ENCODE data around the gene SLC30A2. TPM values are rescaled to one million over a fixed set of nuclear protein-coding genes. Genes with fewer than 3 reads are reported as not detected.
A peak's percentile ranks its signal among the peaks of the same experiment; 100 is the strongest.

Gene SLC30A2
- total and polyA plus RNA-seq, 9 of the 15 experiments (the other 6 are each of a cell fraction or from before 2014, with no cell fraction given), result 0.01 to 0.18 (median 0.06) TPM; not detected in 3

- TF ChIP-seq ZNF324 (CRISPR knock-in tag; IDR thresholded peaks at IDR 0.05) (no peak), ZNF395 (CRISPR knock-in tag; IDR thresholded peaks at IDR 0.05) (no peak), SOX6 (IDR thresholded peaks at IDR 0.05) (peak; percentile 22; the same call in 1 of the 2 replicates), MECOM (CRISPR knock-in tag; IDR thresholded peaks at IDR 0.05) (peak; percentile 40; the same call in 1 of the 2 replicates), CXXC5 (CRISPR knock-in tag; IDR thresholded peaks at IDR 0.05) (peak; percentile 42; the same call in 1 of the 2 replicates), NFRKB (IDR thresholded peaks at IDR 0.05; ENCODE audit: low read depth) (peak; percentile 77; the same call in 1 of the 2 replicates), HNRNPK (IDR thresholded peaks at IDR 0.05; ENCODE audit: low read depth, low read length, poor library complexity, severe bottlenecking) (no peak)
These were observed 40.3 kb downstream of the SLC30A2 start (continued) for GRCh38 chr1:26005434-26006105.

DNA sequence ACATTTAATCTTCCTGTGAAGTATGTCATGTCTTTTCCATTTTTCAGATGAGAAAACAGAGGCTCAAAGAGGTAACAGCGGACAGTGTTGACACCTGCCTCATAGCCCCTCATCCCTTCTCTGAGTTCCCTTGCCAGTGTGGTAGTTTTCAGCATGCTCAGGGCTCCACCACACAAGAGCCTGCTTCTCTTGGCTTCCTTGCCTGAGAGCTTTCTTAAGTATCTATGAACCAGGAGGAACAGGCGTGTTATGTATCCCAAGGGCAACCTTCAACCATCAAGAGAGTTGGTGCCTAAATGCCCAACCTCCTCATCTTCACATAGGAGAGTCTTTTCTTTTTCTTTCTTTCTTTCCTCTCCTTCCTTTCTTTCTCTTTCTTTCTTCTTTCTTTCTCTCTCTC lies 42.2 kb downstream of the SLC30A2 start:
- H3K36me3 ChIP-seq (ENCODE audit: control insufficient read depth, insufficient read depth, low read length), result no peaks in the 10 kb centered on the region
- no peaks in the 10 kb centered on the region for H3K9me3 ChIP-seq (replicated peaks; ENCODE audit: control insufficient read depth, insufficient read depth, low read depth, low read length)
- CTCF ChIA-PET (ENCODE audit: low intra/inter-chr PET ratio), result no interaction called here
- no TSS peak for BruUV-seq (replicated peaks)
- no peak overlapping the region for H3K27ac ChIP-seq (ENCODE audit: extremely low read depth, low read depth, low read length)
- H3K27me3 ChIP-seq (ENCODE audit: control insufficient read depth in 2 of 2, insufficient read depth in 2 of 2, low read length in 2 of 2), result no peaks in the 10 kb centered on the region
- WGBS (ENCODE audit: insufficient coverage, low coverage, missing lambda C conversion rate), result 69% methylated on average over 2 of the region's 2 CpGs
- no peak overlapping the region for H2AFZ ChIP-seq (ENCODE audit: low read depth, low read length)
- no peaks in the 10 kb centered on the region for H3K79me2 ChIP-seq (ENCODE audit: control insufficient read depth, insufficient read depth, low read length)
- in situ Hi-C loops (cut with MboI) (loop anchor here (10.0 kb wide), 1 partner anchor 389 kb away; the partner anchor contains the start of gene MAN1C1), intact Hi-C loops (cut with micrococcal nuclease) (no loop called here)
- DNase-seq (ENCODE audit: extremely low read depth in 1 of 4, low spot score in 3 of 4) (no peak), FAIRE-seq (no peak), ATAC-seq (no peak)
- H3K9ac ChIP-seq (ENCODE audit: insufficient read depth in 1 of 2, low read depth in 2 of 2, low read length in 2 of 2), result no peak overlapping the region
- no peak overlapping the region for H3K4me2 ChIP-seq (ENCODE audit: insufficient read depth, low read length)
- no peaks in the 10 kb centered on the region for H3K9me1 ChIP-seq (ENCODE audit: control insufficient read depth, insufficient read depth, low read length)
- no peaks in the 10 kb centered on the region for H4K20me1 ChIP-seq (replicated peaks; ENCODE audit: control insufficient read depth, insufficient read depth, low read length)
- no peak overlapping the region for H3K4me3 ChIP-seq
- POLR2A ChIA-PET, result interaction anchor here (0.5 to 2.5 kb wide), 6 partner anchors 12 to 181 kb away, joined by 3 to 11 read pairs (median 8); no protein-coding TSS in a partner anchor
- TF ChIP-seq ZNF717 (CRISPR knock-in tag; IDR thresholded peaks at IDR 0.05), result no peak
- TF ChIP-seq BCLAF1 (IDR thresholded peaks at IDR 0.05; ENCODE audit: borderline replicate concordance in 1 of 2, control insufficient read depth in 1 of 2, low read depth in 2 of 2, low read length in 1 of 2), result no peak
- TF ChIP-seq ZNF512 (tag; IDR thresholded peaks at IDR 0.05), result peak; percentile 75
- peaks cover 24 to 30% of the 10 kb centered on the region in 2 experiments; a peak in 4 of 5 replicates for H3K4me1 ChIP-seq (replicated peaks in 1 of 2; ENCODE audit: control insufficient read depth in 2 of 2, insufficient read depth in 2 of 2, low read length in 2 of 2)
